Epithelial cell of esophagus (primary cell): Measurements from ENCODE around the gene ADAMTS18.
"Not testable (repeated sequence)": the region's sequence is repeated elsewhere in the genome, so short reads cannot be mapped to it uniquely, and the experiment has no call there.

ENCODE experiments used
- DNase-seq: peaks from one replicate; pipeline ENCODE4 v3.0.0; 2010; ENCODE audit warnings: low read depth
- H3K4me3 ChIP-seq: 2 replicates; pipeline ENCODE4 v1.5.1; 2011; ENCODE audit warnings: mild to moderate bottlenecking, low read length, control low read depth
- TF ChIP-seq, protein P1 (sequence below): IDR thresholded peaks from 2 replicates; pipeline ENCODE4 v1.5.1; 2011; ENCODE audit warnings: low read depth, mild to moderate bottlenecking, low read length, control low read depth, inconsistent platforms; ENCODE audit not compliant: insufficient read depth; ENCODE audit errors: missing control alignments

ADAMTS18 gene

DNA sequence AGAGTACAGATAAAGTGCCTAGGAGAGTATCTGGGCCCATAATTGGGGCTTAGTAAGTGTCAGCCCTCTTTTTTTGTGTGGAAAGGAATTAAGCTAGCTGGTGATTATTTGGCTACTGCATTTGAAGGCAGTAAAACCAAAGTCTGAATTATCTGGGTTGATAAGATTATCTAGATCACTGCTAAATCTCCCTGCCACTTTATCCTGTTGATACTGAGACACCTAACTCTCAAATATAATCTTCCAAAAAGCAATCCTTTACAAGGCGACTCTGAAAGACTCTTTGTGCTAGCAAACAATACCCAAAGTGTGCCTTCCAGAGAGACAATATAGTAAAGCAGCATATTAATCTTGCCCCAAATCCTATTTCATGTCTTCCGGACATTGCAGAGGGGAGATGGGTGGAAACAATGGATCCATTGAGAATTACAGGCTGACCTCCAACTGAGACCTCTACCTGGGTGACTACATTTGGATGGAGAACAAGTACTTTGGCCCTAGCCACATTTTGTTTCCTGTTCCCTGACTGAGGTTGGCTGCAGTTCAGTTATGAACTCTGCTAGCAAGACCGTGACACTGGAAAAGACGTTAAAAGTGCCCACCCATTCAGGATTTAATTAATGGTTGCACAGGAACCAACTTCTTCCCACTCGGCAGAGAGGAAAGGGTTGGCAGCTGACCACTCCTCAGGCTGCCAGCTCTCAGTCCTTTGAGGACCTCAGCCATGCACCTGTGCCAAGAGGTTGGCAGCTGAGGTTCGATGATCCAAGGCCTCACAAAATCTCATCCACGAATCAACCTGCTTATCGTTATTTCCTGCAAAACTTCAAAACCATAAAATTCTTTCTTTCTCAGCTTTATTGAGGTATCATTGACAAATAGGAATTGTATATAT lies 163.1 kb downstream of the ADAMTS18 start:
- TF ChIP-seq, protein P1, sequence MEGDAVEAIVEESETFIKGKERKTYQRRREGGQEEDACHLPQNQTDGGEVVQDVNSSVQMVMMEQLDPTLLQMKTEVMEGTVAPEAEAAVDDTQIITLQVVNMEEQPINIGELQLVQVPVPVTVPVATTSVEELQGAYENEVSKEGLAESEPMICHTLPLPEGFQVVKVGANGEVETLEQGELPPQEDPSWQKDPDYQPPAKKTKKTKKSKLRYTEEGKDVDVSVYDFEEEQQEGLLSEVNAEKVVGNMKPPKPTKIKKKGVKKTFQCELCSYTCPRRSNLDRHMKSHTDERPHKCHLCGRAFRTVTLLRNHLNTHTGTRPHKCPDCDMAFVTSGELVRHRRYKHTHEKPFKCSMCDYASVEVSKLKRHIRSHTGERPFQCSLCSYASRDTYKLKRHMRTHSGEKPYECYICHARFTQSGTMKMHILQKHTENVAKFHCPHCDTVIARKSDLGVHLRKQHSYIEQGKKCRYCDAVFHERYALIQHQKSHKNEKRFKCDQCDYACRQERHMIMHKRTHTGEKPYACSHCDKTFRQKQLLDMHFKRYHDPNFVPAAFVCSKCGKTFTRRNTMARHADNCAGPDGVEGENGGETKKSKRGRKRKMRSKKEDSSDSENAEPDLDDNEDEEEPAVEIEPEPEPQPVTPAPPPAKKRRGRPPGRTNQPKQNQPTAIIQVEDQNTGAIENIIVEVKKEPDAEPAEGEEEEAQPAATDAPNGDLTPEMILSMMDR = no peak
- no peak overlapping the region for H3K4me3 ChIP-seq
- DNase-seq = no peak

DNA sequence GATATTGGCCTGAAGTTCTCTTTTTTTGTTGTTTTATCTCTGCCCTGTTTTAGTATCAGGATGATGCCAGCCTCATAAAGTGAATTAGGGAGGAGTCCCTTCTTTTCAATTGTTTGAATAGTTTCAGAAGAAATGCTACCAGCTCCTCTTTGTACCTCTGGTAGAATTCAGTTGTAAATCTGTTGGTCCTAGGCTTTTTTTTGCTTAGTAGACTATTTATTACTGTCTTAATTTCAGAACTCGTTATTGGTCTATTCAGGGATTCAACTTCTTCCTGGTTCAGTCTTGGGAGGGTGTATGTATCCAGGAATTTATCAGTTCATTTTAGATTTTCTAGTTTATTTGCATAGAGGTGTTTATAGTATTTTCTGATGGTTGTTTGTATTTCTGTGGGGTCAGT lies 168.6 kb downstream of the ADAMTS18 start:
- DNase-seq, H3K4me3 ChIP-seq: not testable (repeated sequence)

DNA sequence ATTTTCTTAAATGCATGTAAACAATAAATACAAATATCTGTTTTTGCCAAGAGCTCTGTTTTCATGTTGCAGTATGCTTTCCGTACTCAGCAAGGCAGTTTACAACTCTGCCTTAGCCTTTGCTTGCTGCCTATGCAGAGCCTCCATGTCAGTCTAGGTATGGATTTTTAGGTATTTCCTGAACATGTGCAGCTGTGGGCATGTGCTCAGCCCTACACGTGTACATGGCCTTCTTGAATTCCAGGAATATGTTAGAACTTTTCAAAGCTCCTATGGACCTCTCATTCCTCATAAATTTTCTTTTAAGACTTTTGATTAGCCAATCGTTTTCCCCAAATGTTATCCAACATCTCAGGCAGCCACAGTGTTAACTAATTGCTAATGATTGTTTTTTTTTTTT lies 171.9 kb downstream of the ADAMTS18 start:
- no peak for DNase-seq
- TF ChIP-seq, protein P1 = no peak
- H3K4me3 ChIP-seq = no peak overlapping the region

DNA sequence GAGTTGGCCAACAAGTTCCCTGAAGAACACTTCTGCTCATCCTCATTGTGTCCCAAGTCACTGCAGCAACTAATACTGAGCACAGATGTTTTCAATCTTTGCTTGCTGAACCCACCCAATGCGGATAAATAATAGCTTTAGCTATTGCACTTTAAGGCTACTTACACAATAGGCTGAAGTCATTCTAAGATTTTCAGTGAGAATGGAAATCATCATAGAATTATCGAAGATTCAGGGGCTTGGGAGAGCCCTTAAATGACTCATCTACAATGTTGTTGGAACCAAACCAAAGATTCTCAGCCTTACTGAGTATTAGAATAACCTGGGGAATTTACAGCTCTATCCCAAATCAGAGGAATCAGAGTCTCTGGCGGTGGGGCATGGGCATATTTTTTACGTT lies 184.4 kb downstream of the ADAMTS18 start:
- TF ChIP-seq, protein P1 = no peak
- DNase-seq = no peak
- no peak overlapping the region for H3K4me3 ChIP-seq

DNA sequence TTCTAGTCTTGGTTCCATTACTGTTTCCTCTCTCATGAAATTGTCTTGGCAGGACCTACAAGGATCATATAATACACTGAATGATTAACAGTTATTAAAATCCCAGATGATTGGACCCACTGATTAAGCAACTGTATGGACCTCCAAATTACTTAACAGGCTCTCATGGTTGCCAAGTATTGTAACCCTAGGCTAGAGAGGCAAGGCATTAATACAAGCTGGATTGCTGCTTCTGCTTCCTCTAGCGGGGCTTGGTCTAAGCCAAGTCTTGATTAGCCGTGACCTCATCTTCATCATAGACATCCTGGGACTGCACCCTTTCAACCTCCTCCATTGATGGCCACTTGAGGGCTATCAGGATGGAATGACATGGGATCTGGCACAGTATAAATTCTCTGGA lies 188.7 kb downstream of the ADAMTS18 start:
- H3K4me3 ChIP-seq = no peak overlapping the region
- TF ChIP-seq, protein P1 = no peak
- DNase-seq = no peak

DNA sequence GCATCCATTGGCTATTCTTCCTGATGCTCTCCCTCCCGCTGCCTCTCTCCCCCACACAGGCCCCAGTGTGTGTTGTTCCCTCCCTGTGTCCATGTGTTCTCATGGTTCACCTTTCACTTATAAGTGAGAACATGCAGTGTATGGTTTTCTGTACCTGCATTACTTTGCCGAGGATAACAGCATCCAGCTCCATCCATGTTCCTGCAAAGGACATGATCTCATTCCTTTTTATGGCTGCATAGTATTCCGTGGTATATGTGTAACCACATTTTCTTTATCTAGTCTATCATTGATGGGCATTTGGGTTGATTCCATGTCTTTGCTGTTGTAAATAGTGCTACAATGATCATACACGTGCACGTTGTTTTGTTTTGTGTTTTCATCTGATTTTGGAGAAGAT lies 192.4 kb downstream of the ADAMTS18 start:
- not testable (repeated sequence) for DNase-seq, H3K4me3 ChIP-seq

DNA sequence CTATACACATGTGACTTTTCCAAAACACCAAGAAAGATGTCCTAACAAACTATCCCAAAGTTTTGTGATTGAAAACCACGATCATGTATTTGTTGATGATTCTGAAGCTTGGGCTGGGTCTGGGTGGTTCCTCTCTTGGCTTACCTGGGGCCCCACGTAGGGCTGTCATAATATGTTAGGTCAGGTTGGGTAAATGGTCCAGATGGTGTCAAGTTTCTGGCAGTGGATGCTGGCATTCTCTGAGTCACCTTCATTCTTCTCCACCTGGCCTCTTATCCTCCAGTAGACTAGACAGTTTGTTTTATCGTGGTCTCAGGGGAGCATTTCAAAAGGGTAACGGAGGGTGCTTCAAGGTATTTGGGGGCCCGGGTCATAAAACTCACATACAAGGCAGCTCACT lies 196.2 kb downstream of the ADAMTS18 start:
- no peak overlapping the region for H3K4me3 ChIP-seq
- peak; percentile 49 for DNase-seq
- TF ChIP-seq, protein P1 = no peak

DNA sequence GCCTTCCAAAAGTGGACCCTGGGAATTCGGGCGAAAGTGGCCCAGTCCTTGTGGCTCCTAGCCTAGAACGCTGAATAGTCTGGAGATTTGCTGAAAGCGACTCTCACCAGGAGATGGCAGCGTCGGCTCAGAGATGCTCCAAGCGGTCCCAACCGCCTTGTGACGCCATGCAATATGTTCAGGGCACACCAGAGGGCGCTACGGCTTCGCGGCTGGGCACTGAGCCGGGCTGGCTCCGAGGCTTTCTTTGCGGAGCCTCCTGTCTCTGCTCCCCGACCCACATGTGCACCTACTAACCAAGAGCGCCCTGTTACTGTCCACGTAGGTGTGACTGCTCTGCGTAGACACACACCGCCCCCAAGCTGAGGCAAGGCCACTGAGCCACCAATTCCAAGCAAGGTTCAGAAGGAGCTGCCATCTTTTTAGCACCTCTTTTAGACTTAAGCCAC lies 198.7 kb downstream of the ADAMTS18 start:
- no peak overlapping the region for H3K4me3 ChIP-seq
- peak; percentile 78 for DNase-seq
- TF ChIP-seq, protein P1 = peak; percentile 99
